Activated CD4-positive, alpha-beta T cell treated with anti-CD3 and anti-CD28 coated beads, Interleukin-2, amount 10 ng/mL, durations not matched to agents 24 days and 14 days (primary cell): Measurements from ENCODE around the gene RPL32. TPM values are rescaled to one million over a fixed set of nuclear protein-coding genes. Genes with fewer than 3 reads are reported as not detected.
A peak's percentile ranks its signal among the peaks of the same experiment; 100 is the strongest.

Experiments used
- DNase-seq: peaks from one replicate; pipeline ENCODE4 v3.0.0; 2022
- H3K27ac Mint-ChIP-seq: one replicate; pipeline ENCODE4 v1.8.0; 2022; ENCODE audit warnings: mild to moderate bottlenecking, mixed read lengths
- H3K27me3 Mint-ChIP-seq: one replicate; pipeline ENCODE4 v1.8.0; 2022; ENCODE audit warnings: mixed read lengths
- H3K36me3 Mint-ChIP-seq: one replicate; pipeline ENCODE4 v1.8.0; 2022; ENCODE audit warnings: low read depth, mild to moderate bottlenecking, mixed read lengths
- H3K4me1 Mint-ChIP-seq: one replicate; pipeline ENCODE4 v1.8.0; 2021; ENCODE audit warnings: mixed read lengths
- H3K4me3 Mint-ChIP-seq: one replicate; pipeline ENCODE4 v1.8.0; 2022; ENCODE audit warnings: mild to moderate bottlenecking, moderate library complexity, mixed read lengths
- H3K9me3 Mint-ChIP-seq: one replicate; pipeline ENCODE4 v1.8.0; 2021; ENCODE audit warnings: mixed read lengths
- intact Hi-C: fragments of 100-400 bp; cut with micrococcal nuclease; formaldehyde crosslinking; loops from one replicate; pipeline ENCODE4 v1.15.1; 2023
- total RNA-seq: library from RNA; stranded (reverse); gene quantifications from 2 replicates; pipeline ENCODE4 v1.2.3, GENCODE V29; 2022

Gene RPL32
- total RNA-seq, 1 donor from 2014 or later, result 2,085 TPM

DNA sequence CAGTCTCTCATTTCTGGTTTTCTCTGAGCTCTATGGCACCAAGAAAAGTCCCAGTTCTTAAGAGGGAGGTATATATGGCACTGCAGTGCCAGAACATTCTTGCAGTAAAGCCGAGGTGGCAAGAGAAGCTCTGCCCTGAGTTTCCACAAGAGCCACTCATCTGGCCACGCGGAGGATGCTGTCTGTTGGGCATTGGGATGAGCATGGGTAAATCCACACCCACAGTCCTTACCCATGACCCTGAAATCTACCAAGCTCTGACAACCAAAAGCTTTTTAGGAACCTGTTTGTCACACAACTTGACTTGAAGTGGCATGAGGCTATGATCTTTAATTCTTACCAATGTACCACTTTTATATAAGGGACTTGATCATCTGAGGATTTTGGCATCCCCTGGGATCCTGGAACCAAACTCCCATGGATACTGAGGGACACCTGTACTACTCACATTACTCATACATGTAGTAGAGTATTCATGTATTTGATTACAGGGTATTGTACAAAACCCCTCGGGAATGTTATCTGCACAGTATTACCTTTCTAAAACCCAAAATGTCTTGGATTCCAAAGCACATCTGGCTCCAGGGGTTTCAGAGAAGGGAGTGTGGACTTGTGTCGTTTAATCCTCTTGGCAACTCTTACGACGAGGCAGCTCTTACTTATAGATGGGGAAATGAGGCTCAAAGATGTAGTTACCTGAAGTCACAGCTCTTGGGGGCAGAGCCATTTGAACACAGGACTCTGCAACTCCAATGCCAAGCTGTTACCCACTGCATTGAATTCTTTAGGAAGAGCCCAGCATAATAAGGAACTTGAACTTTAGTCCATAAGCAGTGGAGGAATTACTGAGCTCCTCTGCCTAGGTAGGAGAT lies 8.8 kb downstream of the RPL32 start:
- Mint-ChIP-seq H3K27me3 (no peaks in the 10 kb centered on the region), H3K27ac (no peak overlapping the region), H3K4me1 (peaks cover 14% of the 10 kb centered on the region), H3K9me3 (no peaks in the 10 kb centered on the region), H3K4me3 (no peak overlapping the region), H3K36me3 (peaks cover 61% of the 10 kb centered on the region)
- intact Hi-C loops, result no loop called here
- DNase-seq, result no peak

DNA sequence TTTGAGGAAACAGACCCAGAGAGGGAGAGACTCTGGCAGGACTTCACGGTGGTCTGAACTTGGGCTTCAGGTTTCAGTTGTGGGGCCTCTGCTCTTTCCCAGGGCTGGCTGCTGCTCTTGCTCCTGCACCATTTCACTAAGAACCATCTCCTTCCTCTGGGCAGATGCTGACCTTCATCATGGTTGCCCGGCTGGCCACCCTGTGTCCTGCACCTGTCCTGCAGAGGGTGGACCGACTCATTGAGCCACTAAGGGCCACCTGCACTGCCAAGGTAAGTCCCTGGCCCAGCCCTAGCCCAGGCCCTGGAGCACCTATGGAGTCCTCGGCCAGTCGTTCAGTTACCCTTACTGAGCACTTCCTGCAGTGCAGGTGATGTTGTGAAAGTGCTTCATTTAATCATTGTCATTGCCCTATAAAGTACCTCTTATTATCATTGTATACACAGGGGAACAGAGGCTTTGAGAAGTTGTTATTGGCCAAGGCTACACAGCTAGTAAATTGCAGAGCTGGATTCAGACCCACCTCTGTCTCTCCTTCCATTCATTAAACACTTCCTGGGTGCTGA lies 10.0 kb downstream of the RPL32 start:
- Mint-ChIP-seq H3K4me3 (no peak overlapping the region), H3K4me1 (peaks cover 7% of the 10 kb centered on the region), H3K36me3 (peaks cover 51% of the 10 kb centered on the region), H3K9me3 (no peaks in the 10 kb centered on the region), H3K27ac (peak overlapping the region; percentile 35), H3K27me3 (no peaks in the 10 kb centered on the region)
- DNase-seq, result no peak
- intact Hi-C loops, result no loop called here

DNA sequence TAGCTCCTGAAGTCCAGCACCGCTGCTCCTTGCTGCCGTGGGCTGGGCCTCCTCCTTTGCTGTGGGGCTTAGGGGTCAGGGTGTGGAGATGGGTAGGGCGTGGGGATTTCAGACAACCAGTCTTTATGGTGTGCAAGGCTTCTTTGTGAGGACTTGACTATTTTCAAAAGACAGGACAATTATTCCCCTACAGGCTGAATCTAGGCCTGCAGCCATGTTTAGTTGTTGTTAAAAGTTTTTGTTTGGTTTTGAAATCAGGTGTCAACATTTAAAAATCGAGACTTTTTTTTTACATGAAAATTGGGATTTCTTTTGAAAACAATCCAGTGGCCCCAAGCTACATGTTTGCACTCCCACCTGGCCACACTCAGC lies 10.6 kb downstream of the RPL32 start:
- intact Hi-C loops, result no loop called here
- Mint-ChIP-seq H3K36me3 (peaks cover 45% of the 10 kb centered on the region), H3K4me3 (no peak overlapping the region), H3K27ac (no peak overlapping the region), H3K27me3 (no peaks in the 10 kb centered on the region), H3K9me3 (no peaks in the 10 kb centered on the region), H3K4me1 (peaks cover 3% of the 10 kb centered on the region)
- DNase-seq, result no peak

DNA sequence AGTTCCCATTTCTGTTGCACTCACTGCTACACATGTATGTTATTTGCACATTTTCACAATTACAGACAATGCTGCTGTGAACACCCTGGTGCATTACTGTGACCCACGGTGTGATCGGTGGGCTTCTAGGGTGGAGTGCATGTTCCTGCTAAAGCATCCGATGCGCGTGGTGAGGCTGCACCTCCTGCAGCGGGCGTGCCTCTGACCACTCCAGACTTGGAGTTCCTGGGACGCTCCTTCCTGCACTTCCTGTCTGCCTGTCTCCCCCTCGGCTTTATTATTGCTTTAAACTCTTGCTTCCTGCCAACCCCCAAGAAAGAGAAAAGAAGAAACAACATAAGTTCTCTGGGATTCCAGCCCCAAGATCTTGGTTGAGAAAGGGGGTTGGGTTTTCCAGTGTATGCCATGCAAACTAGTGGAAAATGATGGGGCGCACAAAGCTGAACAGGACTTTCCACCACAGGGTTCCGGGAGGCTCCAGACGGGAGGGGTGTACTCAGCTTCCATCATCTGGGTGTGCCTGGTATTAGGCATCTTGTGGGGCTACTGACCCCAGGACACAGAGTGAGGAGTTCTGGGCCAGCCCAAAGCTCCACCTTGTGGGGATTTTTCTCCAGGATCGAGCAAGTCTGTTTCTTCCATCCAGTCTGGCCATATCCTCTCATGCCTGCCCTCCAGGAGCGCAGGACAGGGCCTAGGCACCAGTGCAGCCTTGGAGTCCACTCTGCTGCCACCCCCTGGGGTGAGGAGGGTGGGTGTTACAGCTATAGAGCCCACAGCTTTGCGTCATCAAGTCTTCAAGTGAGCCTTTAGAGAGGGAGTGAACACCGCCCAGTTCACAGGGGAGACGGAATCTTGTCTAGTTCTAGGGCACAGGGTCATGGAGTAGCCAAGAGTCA lies 11.2 kb downstream of the RPL32 start:
- Mint-ChIP-seq H3K4me1 (no peaks in the 10 kb centered on the region), H3K36me3 (peaks cover 40% of the 10 kb centered on the region), H3K27me3 (no peaks in the 10 kb centered on the region), H3K4me3 (no peak overlapping the region), H3K27ac (peak overlapping the region; percentile 20), H3K9me3 (no peaks in the 10 kb centered on the region)
- DNase-seq, result no peak
- intact Hi-C loops, result no loop called here

DNA sequence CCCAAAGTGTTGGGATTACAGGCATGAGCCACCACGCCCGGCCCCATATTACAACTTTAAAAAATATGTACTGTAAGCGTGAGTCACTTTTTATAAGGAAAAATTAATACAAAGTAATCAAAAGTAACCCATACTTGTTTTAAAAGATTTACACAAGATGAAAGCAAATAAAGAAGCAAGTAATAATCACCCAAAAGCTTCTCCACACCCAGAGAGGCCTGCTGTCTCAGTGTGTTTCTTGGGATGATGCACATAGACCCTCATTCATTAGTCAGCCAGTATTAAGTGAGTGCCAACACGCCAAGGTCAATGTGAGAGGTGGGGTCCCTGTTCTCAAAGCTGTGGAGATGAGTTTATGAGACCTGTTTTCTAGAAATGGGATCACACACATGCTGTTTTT lies 12.0 kb downstream of the RPL32 start:
- peaks cover 32% of the 10 kb centered on the region for H3K36me3 Mint-ChIP-seq
- intact Hi-C loops, result no loop called here
- H3K4me1 Mint-ChIP-seq, result no peaks in the 10 kb centered on the region
- no peaks in the 10 kb centered on the region for H3K9me3 Mint-ChIP-seq
- DNase-seq, result no peak
- no peaks in the 10 kb centered on the region for H3K27me3 Mint-ChIP-seq
- no peak overlapping the region for H3K27ac Mint-ChIP-seq
- H3K4me3 Mint-ChIP-seq, result no peak overlapping the region

DNA sequence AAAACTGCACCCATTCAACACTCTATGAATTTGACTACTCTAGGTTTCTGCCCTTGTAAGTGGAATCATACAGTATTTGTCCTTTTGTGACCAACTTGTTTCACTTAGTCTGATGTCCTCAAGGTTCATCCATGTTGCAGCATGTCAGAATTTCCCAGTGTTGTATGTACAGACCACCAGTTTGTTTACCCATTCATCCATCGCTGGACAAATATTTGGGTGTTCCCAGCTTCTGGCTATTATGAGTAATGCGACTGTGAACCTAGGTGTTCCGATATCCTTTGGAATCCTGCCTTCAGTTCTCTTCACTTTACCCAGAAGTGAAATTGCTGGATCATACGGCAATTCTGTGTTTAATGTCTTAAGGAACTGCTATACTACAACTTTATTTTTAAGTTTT lies 12.6 kb downstream of the RPL32 start:
- Mint-ChIP-seq H3K36me3 (peaks cover 26% of the 10 kb centered on the region), H3K27ac (no peak overlapping the region), H3K4me3 (no peak overlapping the region), H3K4me1 (no peaks in the 10 kb centered on the region), H3K9me3 (no peaks in the 10 kb centered on the region), H3K27me3 (no peaks in the 10 kb centered on the region)
- intact Hi-C loops, result no loop called here
- DNase-seq, result no peak

DNA sequence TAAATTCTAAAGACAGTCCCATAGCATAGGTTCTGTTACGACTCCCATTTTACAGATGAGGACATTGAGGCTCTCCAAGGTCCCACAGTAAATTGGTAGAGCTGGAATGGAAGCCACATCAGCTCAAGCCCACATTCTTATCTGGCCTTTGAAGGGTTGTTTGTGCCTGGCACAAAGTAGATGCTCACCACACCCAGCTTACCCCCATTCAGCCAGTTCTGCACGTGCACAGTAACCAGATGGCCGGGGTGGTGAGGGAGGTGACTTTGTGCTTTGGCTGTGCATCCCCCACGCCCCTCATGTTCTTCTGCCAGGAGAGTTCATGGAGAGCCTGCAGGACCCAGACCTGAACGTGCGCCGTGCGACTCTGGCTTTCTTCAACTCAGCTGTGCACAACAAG lies 16.2 kb downstream of the RPL32 start:
- H3K27me3 Mint-ChIP-seq, result no peaks in the 10 kb centered on the region
- no peak overlapping the region for H3K4me3 Mint-ChIP-seq
- no peak for DNase-seq
- no peaks in the 10 kb centered on the region for H3K36me3 Mint-ChIP-seq
- intact Hi-C loops, result no loop called here
- no peaks in the 10 kb centered on the region for H3K4me1 Mint-ChIP-seq
- no peaks in the 10 kb centered on the region for H3K9me3 Mint-ChIP-seq
- no peak overlapping the region for H3K27ac Mint-ChIP-seq

DNA sequence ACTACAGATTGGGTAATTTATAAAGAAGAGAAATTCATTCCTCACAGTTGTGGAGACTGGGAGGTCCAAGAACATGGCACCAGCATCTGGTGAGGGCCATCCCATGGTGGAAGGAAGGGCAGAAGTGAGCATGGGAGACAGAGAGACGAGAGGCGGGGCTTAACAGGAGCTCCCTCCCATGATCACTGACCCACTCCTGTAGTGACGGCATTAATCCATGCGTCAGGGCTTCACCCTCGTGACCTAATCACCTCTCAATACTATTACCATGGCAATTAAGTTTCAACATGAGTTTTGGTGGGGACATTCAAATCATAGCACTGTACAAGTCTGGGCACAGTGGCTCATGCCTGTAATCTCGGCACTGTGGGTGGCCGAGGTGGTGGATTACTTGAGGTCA lies 17.1 kb downstream of the RPL32 start:
- no peaks in the 10 kb centered on the region for H3K4me1 Mint-ChIP-seq
- DNase-seq, result no peak
- intact Hi-C loops, result no loop called here
- no peak overlapping the region for H3K27ac Mint-ChIP-seq
- no peaks in the 10 kb centered on the region for H3K36me3 Mint-ChIP-seq
- no peaks in the 10 kb centered on the region for H3K27me3 Mint-ChIP-seq
- no peak overlapping the region for H3K4me3 Mint-ChIP-seq
- H3K9me3 Mint-ChIP-seq, result no peaks in the 10 kb centered on the region

DNA sequence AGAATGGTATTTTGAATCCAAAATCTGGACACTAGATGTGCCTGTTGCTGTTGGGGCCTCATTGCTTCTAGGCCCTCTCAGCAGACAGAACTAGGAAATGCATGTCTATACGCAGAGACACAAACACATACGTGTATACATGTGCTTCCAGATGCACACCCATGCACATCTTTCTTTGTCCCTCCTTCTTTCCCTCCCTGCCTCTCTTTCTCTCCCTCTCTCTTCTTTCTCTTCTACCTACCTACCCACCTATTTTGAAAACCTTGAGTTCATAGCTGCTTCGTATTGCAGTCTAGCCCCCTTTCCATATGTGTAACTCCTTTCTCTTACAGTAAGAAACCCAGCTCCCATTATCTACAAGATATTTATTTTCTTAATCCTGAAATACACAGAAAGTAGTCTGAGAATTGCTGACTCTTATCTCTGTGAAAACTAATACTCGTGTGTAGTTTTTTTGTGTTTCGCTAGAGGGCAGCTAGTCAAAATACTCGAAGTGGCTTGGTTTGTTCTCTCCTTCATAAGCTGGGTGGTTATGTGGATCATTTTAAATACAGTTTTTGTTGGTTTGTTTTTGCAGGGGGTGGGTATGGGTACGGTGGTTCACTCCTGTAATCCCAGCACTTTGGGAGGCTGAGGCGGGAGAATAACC lies 18.5 kb downstream of the RPL32 start:
- Mint-ChIP-seq H3K27ac (no peak overlapping the region), H3K4me1 (no peaks in the 10 kb centered on the region), H3K27me3 (no peaks in the 10 kb centered on the region)

DNA sequence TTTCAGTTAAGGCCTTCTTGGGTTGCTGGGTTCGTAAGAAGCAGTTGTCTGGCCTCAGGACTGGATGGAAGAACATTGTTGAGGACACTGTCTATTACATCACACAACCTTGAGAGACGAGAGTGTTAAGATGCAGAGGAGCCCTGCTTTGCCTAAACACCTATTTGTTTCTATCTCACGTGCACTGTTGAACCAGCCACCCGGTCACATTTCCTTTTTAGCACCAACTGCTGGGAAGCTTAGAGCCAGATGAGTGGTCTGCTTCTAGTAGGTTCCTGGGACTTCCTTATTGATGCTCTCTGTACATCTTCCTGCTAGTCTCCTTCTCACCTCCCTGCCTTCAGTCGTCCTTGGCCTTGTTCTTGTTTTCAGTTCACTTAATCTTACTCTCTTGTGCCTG lies 22.6 kb downstream of the RPL32 start:
- H3K27me3 Mint-ChIP-seq, result no peaks in the 10 kb centered on the region
- H3K27ac Mint-ChIP-seq, result no peak overlapping the region
- H3K9me3 Mint-ChIP-seq, result no peaks in the 10 kb centered on the region
- no peaks in the 10 kb centered on the region for H3K4me1 Mint-ChIP-seq
- DNase-seq, result no peak
- H3K4me3 Mint-ChIP-seq, result no peak overlapping the region
- intact Hi-C loops, result no loop called here
- no peaks in the 10 kb centered on the region for H3K36me3 Mint-ChIP-seq

More for the DNA sequence above, 18.5 kb downstream of the RPL32 start:
- Mint-ChIP-seq H3K36me3 (no peaks in the 10 kb centered on the region), H3K4me3 (no peak overlapping the region), H3K9me3 (no peaks in the 10 kb centered on the region)
- intact Hi-C loops, result no loop called here
- DNase-seq, result no peak

DNA sequence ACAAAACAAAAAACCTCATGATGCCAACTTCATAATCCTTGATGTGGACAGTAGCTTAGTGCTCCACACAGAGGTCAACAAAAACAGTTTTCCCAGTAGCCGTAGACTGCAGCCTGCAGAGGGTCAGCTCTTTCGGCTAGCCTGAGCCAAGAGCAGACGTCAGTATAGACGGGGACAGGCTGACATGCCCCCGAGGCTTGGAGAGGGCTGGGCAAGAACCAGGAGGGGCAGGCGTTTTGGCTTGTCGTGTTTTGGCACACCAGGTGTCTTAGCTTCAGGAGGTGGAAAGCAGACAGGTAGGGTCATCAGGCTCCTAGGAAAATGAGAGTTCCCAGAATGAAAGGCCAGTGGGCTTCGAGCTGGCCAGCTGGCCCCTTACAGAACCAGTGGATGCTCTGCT lies 23.1 kb downstream of the RPL32 start:
- Mint-ChIP-seq H3K4me1 (no peaks in the 10 kb centered on the region), H3K36me3 (no peaks in the 10 kb centered on the region), H3K9me3 (no peaks in the 10 kb centered on the region), H3K27ac (no peak overlapping the region), H3K27me3 (no peaks in the 10 kb centered on the region), H3K4me3 (no peak overlapping the region)
- DNase-seq, result no peak
- intact Hi-C loops, result no loop called here

DNA sequence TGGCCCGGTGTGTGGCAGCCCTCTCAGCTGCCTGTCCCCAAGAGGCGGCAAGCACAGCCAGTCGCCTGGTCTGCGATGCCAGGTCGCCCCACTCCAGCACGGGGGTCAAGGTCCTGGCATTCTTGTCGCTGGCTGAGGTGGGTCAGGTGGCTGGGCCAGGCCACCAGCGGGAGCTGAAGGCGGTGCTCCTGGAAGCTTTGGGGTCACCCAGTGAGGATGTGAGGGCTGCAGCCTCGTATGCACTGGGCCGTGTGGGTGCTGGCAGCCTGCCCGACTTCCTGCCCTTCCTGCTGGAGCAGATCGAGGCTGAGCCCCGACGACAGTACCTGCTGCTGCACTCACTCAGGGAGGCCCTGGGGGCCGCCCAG lies 24.0 kb downstream of the RPL32 start:
- Mint-ChIP-seq H3K4me3 (no peak overlapping the region), H3K9me3 (no peaks in the 10 kb centered on the region), H3K4me1 (no peaks in the 10 kb centered on the region), H3K27ac (no peak overlapping the region), H3K36me3 (no peaks in the 10 kb centered on the region), H3K27me3 (no peaks in the 10 kb centered on the region)
- intact Hi-C loops, result no loop called here
- DNase-seq, result no peak

DNA sequence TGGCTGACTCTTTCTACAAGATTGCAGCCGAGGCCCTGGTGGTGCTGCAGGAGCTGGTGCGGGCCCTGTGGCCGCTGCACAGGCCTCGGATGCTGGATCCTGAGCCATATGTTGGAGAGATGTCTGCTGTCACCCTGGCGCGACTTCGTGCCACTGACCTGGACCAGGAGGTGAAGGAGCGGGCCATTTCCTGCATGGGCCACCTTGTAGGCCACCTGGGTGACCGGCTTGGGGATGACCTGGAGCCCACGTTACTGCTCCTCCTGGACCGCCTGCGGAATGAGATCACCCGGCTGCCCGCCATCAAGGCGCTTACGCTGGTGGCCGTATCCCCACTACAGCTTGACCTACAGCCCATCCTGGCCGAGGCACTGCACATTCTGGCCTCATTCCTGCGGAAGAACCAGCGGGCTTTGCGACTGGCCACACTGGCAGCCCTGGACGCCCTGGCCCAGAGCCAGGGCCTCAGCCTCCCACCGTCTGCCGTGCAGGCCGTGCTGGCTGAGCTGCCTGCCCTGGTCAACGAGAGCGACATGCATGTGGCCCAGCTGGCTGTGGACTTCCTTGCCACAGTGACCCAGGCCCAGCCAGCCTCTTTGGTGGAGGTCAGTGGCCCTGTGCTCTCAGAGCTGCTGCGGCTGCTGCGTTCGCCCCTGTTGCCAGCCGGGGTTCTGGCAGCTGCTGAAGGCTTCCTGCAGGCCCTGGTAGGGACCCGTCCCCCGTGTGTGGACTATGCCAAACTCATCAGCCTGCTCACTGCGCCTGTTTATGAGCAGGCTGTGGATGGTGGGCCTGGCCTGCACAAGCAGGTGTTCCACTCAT lies 24.6 kb downstream of the RPL32 start:
- no peaks in the 10 kb centered on the region for H3K9me3 Mint-ChIP-seq
- DNase-seq, result no peak
- intact Hi-C loops, result no loop called here
- no peaks in the 10 kb centered on the region for H3K4me1 Mint-ChIP-seq
- H3K27me3 Mint-ChIP-seq, result no peaks in the 10 kb centered on the region
- no peaks in the 10 kb centered on the region for H3K36me3 Mint-ChIP-seq
- no peak overlapping the region for H3K27ac Mint-ChIP-seq
- no peak overlapping the region for H3K4me3 Mint-ChIP-seq
